CD4-positive, alpha-beta T cell (primary cell): ENCODE data around the gene IL16. TPM values are rescaled to one million over a fixed set of nuclear protein-coding genes. Genes with fewer than 3 reads are reported as not detected.

Experiments used
- ATAC-seq: fragments of 200-7000 bp; cut with Tn5 transposase; one replicate; pipeline ENCODE4 v1.10.0; 2022; ENCODE audit warnings: mild to moderate bottlenecking; ENCODE audit not compliant: poor library complexity
- CTCF ChIA-PET: fragments of 350-600 bp; sonication (Branson Sonifier 250); formaldehyde crosslinking; loops from one replicate; lab custom pipeline; 2021; ENCODE audit warnings: antibody characterized with exemption, inconsistent platforms; lab: Charles Lee
- POLR2A ChIA-PET: fragments of 350-600 bp; sonication (Branson Sonifier 250); formaldehyde crosslinking; loops from one replicate; lab custom pipeline; 2021; ENCODE audit warnings: antibody characterized with exemption, inconsistent platforms; lab: Charles Lee
- DNase-seq, 14 experiments: peaks; one replicate each; pipeline ENCODE4 v3.0.0-alpha.2; 2013 to 2020; ENCODE audit warnings: mixed read lengths in 2 of 14
- H3K27ac ChIP-seq, 2 donors: one replicate each; pipeline versions ENCODE4 v1.5.1 to v1.7.0; 2013; ENCODE audit warnings: low read length in 2 of 2, low read depth in 1 of 2, mild to moderate bottlenecking in 1 of 2
- H3K27me3 ChIP-seq, 2 experiments: 1 replicate in 1 of 2; 2 replicates in 1 of 2; pipeline versions ENCODE4 v1.6.1 to v1.7.0; 2013; ENCODE audit warnings: low read length in 2 of 2, control low read depth in 1 of 2, mild to moderate bottlenecking in 1 of 2, moderate library complexity in 1 of 2; ENCODE audit not compliant: insufficient read depth in 2 of 2, control insufficient read depth in 1 of 2
- H3K36me3 ChIP-seq: one replicate; pipeline ENCODE4 v1.6.1; 2013; ENCODE audit warnings: low read length, control low read depth; ENCODE audit not compliant: insufficient read depth
- H3K4me1 ChIP-seq: one replicate; pipeline ENCODE4 v1.6.1; 2013; ENCODE audit warnings: low read length, control low read depth; ENCODE audit not compliant: insufficient read depth
- H3K4me3 ChIP-seq: one replicate; pipeline ENCODE4 v1.5.1; 2013; ENCODE audit warnings: mild to moderate bottlenecking, low read length, moderate library complexity
- H3K9me3 ChIP-seq, 2 experiments: 1 replicate in 1 of 2; 2 replicates in 1 of 2; pipeline versions ENCODE4 v1.6.1 to v1.7.0; 2013; ENCODE audit warnings: low read length in 2 of 2, mild to moderate bottlenecking in 2 of 2, control low read depth in 1 of 2, moderate library complexity in 1 of 2; ENCODE audit not compliant: control insufficient read depth in 1 of 2, insufficient read depth in 1 of 2
- H3K27ac Mint-ChIP-seq: one replicate; pipeline ENCODE4 v1.8.0; 2020; ENCODE audit warnings: mixed read lengths
- H3K27me3 Mint-ChIP-seq: one replicate; pipeline ENCODE4 v1.8.0; 2021; ENCODE audit warnings: mixed read lengths
- H3K36me3 Mint-ChIP-seq: one replicate; pipeline ENCODE4 v1.8.0; 2021; ENCODE audit warnings: low read depth, mixed read lengths
- H3K4me1 Mint-ChIP-seq: one replicate; pipeline ENCODE4 v1.8.0; 2021; ENCODE audit warnings: low read depth, mixed read lengths
- H3K4me3 Mint-ChIP-seq: one replicate; pipeline ENCODE4 v1.8.0; 2020; ENCODE audit warnings: mild to moderate bottlenecking, mixed read lengths
- H3K9me3 Mint-ChIP-seq: one replicate; pipeline ENCODE4 v1.8.0; 2020; ENCODE audit warnings: mixed read lengths
- intact Hi-C, 2 experiments: fragments of 100-400 bp; cut with DNase I in 1 of 2; cut with micrococcal nuclease in 1 of 2; formaldehyde crosslinking; loops; one replicate each; pipeline versions ENCODE4 v1.15.1 to v1.9.0; 2023 to 2025; cut with DNase I, micrococcal nuclease
- total RNA-seq, 174 experiments: library from RNA in 2 of 174; stranded (reverse) in 2 of 174; gene quantifications; one replicate each; pipeline ENCODE4 v1.2.3 and lab custom pipeline; 2021 to 2026
- TF ChIP-seq, protein P1 (sequence below): fragments of 200-600 bp; IDR thresholded peaks from one replicate; pipeline ENCODE4 v1.8.0; 2022; ENCODE audit warnings: antibody characterized with exemption, mild to moderate bottlenecking

The IL16 gene
- total RNA-seq, 2 experiments from 2014 or later = 164 to 168 TPM

DNA sequence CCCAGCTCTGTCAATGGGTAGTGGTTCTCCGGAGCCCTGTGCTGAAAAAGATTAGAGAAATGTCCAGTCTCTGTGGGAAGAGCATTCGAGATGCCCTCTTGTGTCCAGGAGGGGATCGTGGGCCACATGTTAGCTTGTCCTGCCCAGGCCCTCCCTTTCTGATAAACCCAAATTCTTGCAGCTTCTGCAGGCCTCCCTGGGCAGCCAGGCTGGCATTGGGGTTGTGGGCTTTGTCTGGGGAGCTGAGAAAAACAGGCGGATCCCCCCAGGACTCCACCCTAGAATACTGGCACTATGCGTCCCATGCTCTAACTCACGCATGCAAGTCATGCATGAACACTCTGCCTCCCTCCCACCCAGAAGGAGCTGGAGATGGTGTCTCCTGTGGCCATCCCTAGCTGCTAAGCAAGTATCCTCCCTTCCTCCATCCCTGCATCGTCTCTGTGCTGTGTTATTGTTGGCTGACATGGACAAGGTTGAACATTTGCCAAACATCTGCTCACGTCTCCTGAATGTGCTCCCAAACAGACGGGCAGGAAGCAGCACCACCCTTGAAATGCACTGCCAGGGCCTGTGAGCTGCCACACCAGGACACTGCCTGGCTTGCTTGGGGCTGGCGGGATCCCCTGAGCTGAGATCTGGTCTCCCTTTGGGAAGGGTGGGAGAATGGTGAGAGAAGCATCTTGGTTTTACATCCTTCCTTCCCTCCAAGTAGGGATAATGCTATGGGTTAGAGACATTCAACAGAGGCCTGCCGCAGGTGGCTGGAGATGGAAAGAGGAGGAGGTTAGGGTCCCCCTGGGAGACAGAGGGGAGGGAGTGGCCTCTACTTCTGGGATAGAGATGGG lies 36.1 kb upstream of the IL16 start:
- CTCF ChIA-PET = no interaction called here
- peaks cover 20% of the 10 kb centered on the region for H3K4me1 Mint-ChIP-seq
- H3K27me3 ChIP-seq = peaks cover 0 to 2% of the 10 kb centered on the region in 2 experiments
- H3K27ac ChIP-seq = no peak overlapping the region
- no peaks in the 10 kb centered on the region for H3K9me3 ChIP-seq
- H3K36me3 ChIP-seq = no peaks in the 10 kb centered on the region
- H3K4me3 ChIP-seq = no peak overlapping the region
- DNase-seq (no peak), ATAC-seq (no peak)
- peaks cover 53% of the 10 kb centered on the region for H3K27me3 Mint-ChIP-seq
- no peaks in the 10 kb centered on the region for H3K36me3 Mint-ChIP-seq
- peaks cover 16% of the 10 kb centered on the region for H3K4me1 ChIP-seq
- no peaks in the 10 kb centered on the region for H3K9me3 Mint-ChIP-seq
- intact Hi-C loops = no loop called here
- TF ChIP-seq, protein P1, sequence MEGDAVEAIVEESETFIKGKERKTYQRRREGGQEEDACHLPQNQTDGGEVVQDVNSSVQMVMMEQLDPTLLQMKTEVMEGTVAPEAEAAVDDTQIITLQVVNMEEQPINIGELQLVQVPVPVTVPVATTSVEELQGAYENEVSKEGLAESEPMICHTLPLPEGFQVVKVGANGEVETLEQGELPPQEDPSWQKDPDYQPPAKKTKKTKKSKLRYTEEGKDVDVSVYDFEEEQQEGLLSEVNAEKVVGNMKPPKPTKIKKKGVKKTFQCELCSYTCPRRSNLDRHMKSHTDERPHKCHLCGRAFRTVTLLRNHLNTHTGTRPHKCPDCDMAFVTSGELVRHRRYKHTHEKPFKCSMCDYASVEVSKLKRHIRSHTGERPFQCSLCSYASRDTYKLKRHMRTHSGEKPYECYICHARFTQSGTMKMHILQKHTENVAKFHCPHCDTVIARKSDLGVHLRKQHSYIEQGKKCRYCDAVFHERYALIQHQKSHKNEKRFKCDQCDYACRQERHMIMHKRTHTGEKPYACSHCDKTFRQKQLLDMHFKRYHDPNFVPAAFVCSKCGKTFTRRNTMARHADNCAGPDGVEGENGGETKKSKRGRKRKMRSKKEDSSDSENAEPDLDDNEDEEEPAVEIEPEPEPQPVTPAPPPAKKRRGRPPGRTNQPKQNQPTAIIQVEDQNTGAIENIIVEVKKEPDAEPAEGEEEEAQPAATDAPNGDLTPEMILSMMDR = no peak
- POLR2A ChIA-PET = no interaction called here
- H3K4me3 Mint-ChIP-seq = no peak overlapping the region
- H3K27ac Mint-ChIP-seq = no peak overlapping the region

GRCh38 chr15:81161160-81161673 lies 35.5 kb upstream of the IL16 start:
- TF ChIP-seq, protein P1 = no peak
- no peak overlapping the region for H3K4me3 ChIP-seq
- ChIA-PET POLR2A (no interaction called here), CTCF (no interaction called here)
- H3K4me1 ChIP-seq = peaks cover 16% of the 10 kb centered on the region
- no peak overlapping the region for H3K4me3 Mint-ChIP-seq
- H3K27ac ChIP-seq = no peak overlapping the region
- peaks cover 53% of the 10 kb centered on the region for H3K27me3 Mint-ChIP-seq
- peaks cover 0 to 2% of the 10 kb centered on the region in 2 experiments for H3K27me3 ChIP-seq
- H3K36me3 Mint-ChIP-seq = no peaks in the 10 kb centered on the region
- no peak for ATAC-seq
- H3K9me3 Mint-ChIP-seq = no peaks in the 10 kb centered on the region
- no peak overlapping the region for H3K27ac Mint-ChIP-seq
- H3K36me3 ChIP-seq = no peaks in the 10 kb centered on the region
- H3K4me1 Mint-ChIP-seq = peaks cover 20% of the 10 kb centered on the region
- no peaks in the 10 kb centered on the region for H3K9me3 ChIP-seq
- intact Hi-C loops = no loop called here
- peak in 4 of 14 experiments; percentile 2 to 5 (median 4) for DNase-seq

- intact Hi-C loops = no loop called here
- ATAC-seq = no peak
- peaks cover 53% of the 10 kb centered on the region for H3K27me3 Mint-ChIP-seq
- no peak overlapping the region for H3K27ac Mint-ChIP-seq
- no peak for DNase-seq
- Histone ChIP-seq H3K4me3 (no peak overlapping the region), H3K9me3 (no peaks in the 10 kb centered on the region), H3K27me3 (peaks cover 0 to 2% of the 10 kb centered on the region in 2 experiments), H3K27ac (no peak overlapping the region), H3K4me1 (peaks cover 16% of the 10 kb centered on the region), H3K36me3 (no peaks in the 10 kb centered on the region)
- POLR2A ChIA-PET = no interaction called here
- CTCF ChIA-PET = no interaction called here
- H3K36me3 Mint-ChIP-seq = no peaks in the 10 kb centered on the region
- H3K9me3 Mint-ChIP-seq = no peaks in the 10 kb centered on the region
- TF ChIP-seq, protein P1 = no peak
- H3K4me1 Mint-ChIP-seq = peaks cover 20% of the 10 kb centered on the region
- no peak overlapping the region for H3K4me3 Mint-ChIP-seq
Observed at GRCh38 chr15:81161851-81162250, 34.8 kb upstream of the IL16 start.
